ENCODE measurements around the gene NUBP1.

The NUBP1 gene

DNA sequence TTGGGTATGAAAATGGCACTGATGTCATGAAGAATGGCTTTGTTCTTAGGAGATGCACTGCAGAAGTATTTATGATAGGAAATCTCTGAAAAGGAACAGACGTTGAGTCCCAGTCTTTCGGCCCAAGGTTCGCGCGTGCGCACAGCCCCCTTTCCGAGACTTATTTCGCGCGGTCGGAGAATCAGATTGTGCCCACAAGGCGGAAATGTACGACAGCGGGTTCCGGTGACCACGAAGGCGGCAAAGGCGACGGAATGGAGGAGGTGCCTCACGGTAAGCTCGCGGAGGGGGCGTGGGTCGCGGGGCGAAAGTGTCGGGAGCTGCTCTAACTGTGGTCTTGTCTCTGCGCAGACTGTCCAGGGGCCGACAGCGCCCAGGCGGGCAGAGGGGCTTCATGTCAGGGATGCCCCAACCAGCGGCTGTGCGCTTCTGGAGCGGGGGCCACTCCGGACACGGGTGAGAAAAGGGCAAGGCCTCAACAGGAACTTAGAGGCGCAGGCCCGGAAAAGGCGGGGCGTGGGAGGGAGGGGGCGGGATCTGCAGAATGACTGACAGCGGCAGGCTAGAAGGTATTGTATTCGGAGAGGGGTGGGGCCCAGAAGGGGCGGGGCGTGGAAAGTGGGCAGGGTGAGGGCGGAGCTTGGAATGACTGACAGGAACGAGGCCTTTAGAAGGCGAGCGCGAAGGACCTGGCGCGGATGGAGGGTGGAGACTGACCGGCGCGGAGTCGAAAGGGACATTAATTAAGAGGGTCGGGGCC, at the start of gene NUBP1:
TSS of gene NUBP1 (plus strand) at position 233 of the 760 bp plus-strand sequence. CDS start at position 255, 22 bp downstream.
- Histone ChIP-seq H3K4me3 (ENCODE audit: low read length) (peak within 1 kb of the TSS; percentile 88), H3K4me1 (ENCODE audit: insufficient read depth, low read length) (no peaks in the 10 kb centered on the region; the same call in 1 of the 2 replicates), H3K36me3 (ENCODE audit: insufficient read depth, low read depth, low read length) (peaks cover 14% of the 10 kb centered on the region; the same call in 1 of the 2 replicates), H3K9ac (ENCODE audit: low read depth, low read length) (peak within 1 kb of the TSS; percentile 89), H3K9me3 (ENCODE audit: insufficient read depth, low read depth, low read length) (no peaks in the 10 kb centered on the region), H3K27me3 (ENCODE audit: insufficient read depth, low read length) (no peaks in the 10 kb centered on the region), H3K27ac (ENCODE audit: low read length) (no peak within 1 kb of the TSS)

DNA sequence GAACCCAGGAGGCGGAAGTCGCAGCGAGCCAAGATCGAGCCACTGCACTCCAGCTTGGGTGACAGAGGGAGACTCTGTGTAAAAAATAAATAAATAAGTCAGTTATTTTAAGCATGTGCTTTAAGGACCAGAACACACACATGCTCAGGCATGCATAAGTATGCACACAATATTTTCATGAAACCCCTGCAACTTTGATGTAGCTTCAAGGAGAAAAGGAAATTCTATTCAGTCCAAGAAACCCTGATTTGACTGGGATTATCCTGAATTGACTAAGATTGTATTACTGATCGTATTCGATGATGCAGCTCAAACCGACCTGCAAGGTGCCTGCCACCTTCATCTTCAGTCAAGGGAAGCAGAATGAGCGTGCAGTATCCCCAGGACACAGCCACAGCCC, 49.8 kb upstream of the NUBP1 start:
- H3K4me1 ChIP-seq (ENCODE audit: insufficient read depth, low read length) = no peaks in the 10 kb centered on the region
- no peaks in the 10 kb centered on the region for H3K27me3 ChIP-seq (ENCODE audit: insufficient read depth, low read length)
- no peak overlapping the region for H3K9ac ChIP-seq (ENCODE audit: low read depth, low read length)
- H3K36me3 ChIP-seq (ENCODE audit: insufficient read depth, low read depth, low read length) = no peaks in the 10 kb centered on the region
- no peak overlapping the region for H3K27ac ChIP-seq (ENCODE audit: low read length)
- no peaks in the 10 kb centered on the region for H3K9me3 ChIP-seq (ENCODE audit: insufficient read depth, low read depth, low read length)
- no peak overlapping the region for H3K4me3 ChIP-seq (ENCODE audit: low read length)

- Histone ChIP-seq H3K4me3 (ENCODE audit: low read length) (no peak overlapping the region), H3K36me3 (ENCODE audit: insufficient read depth, low read depth, low read length) (no peaks in the 10 kb centered on the region), H3K9me3 (ENCODE audit: insufficient read depth, low read depth, low read length) (no peaks in the 10 kb centered on the region), H3K9ac (ENCODE audit: low read depth, low read length) (no peak overlapping the region), H3K27me3 (ENCODE audit: insufficient read depth, low read length) (no peaks in the 10 kb centered on the region), H3K27ac (ENCODE audit: low read length) (no peak overlapping the region), H3K4me1 (ENCODE audit: insufficient read depth, low read length) (no peaks in the 10 kb centered on the region)
These were observed 49.3 kb upstream of the NUBP1 start for GRCh38 chr16:10694306-10694705.

- Histone ChIP-seq H3K4me3 (ENCODE audit: low read length) (no peak within 1 kb of the TSS), H3K27me3 (ENCODE audit: insufficient read depth, low read length) (no peaks in the 10 kb centered on the region), H3K36me3 (ENCODE audit: insufficient read depth, low read depth, low read length) (no peaks in the 10 kb centered on the region), H3K27ac (ENCODE audit: low read length) (no peak within 1 kb of the TSS), H3K4me1 (ENCODE audit: insufficient read depth, low read length) (no peaks in the 10 kb centered on the region), H3K9ac (ENCODE audit: low read depth, low read length) (no peak within 1 kb of the TSS), H3K9me3 (ENCODE audit: insufficient read depth, low read depth, low read length) (no peaks in the 10 kb centered on the region)
These were observed 48.8 kb upstream of the NUBP1 start, which contains the start of gene TEKT5 for GRCh38 chr16:10694830-10695229. TEKT5 (minus strand) TSS chr16:10694930; CDS start chr16:10694873, 57 bp downstream.

DNA sequence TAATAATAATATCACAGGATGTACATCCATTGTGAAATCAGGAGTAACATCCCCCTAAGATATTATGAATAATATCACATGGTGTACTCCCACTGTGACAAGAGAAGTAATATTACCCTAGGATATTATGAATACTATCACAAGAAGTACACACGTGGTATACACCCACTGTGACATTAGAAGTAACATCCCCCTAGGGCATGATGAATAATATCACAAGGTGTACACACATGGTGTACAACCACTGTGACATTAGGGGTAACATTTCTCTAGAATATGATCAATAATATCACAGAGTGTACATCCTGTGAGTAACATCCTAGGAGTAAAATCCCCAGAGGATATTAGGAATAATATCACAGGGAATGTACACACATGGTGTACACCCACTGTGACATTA, 43.9 kb upstream of the NUBP1 start:
- Histone ChIP-seq H3K9ac (ENCODE audit: low read depth, low read length) (no peak overlapping the region), H3K9me3 (ENCODE audit: insufficient read depth, low read depth, low read length) (peaks cover 21% of the 10 kb centered on the region; the same call in 1 of the 2 replicates), H3K27ac (ENCODE audit: low read length) (no peak overlapping the region), H3K4me1 (ENCODE audit: insufficient read depth, low read length) (no peaks in the 10 kb centered on the region), H3K27me3 (ENCODE audit: insufficient read depth, low read length) (no peaks in the 10 kb centered on the region), H3K4me3 (ENCODE audit: low read length) (no peak overlapping the region), H3K36me3 (ENCODE audit: insufficient read depth, low read depth, low read length) (no peaks in the 10 kb centered on the region)

- Histone ChIP-seq H3K9ac (ENCODE audit: low read depth, low read length) (no peak overlapping the region), H3K36me3 (ENCODE audit: insufficient read depth, low read depth, low read length) (no peaks in the 10 kb centered on the region), H3K27ac (ENCODE audit: low read length) (no peak overlapping the region), H3K27me3 (ENCODE audit: insufficient read depth, low read length) (no peaks in the 10 kb centered on the region), H3K4me1 (ENCODE audit: insufficient read depth, low read length) (no peaks in the 10 kb centered on the region), H3K9me3 (ENCODE audit: insufficient read depth, low read depth, low read length) (peaks cover 29% of the 10 kb centered on the region; the same call in 1 of the 2 replicates), H3K4me3 (ENCODE audit: low read length) (no peak overlapping the region)
These were observed 34.7 kb upstream of the NUBP1 start for GRCh38 chr16:10708969-10709368.

GRCh38 chr16:10728003-10728887, 15.4 kb upstream of the NUBP1 start:
- Histone ChIP-seq H3K27ac (ENCODE audit: low read length) (no peak overlapping the region), H3K9ac (ENCODE audit: low read depth, low read length) (no peak overlapping the region), H3K4me3 (ENCODE audit: low read length) (no peak overlapping the region)

GRCh38 chr16:10729104-10730048, 14.3 kb upstream of the NUBP1 start:
- Histone ChIP-seq H3K27me3 (ENCODE audit: insufficient read depth, low read length) (no peaks in the 10 kb centered on the region), H3K27ac (ENCODE audit: low read length) (no peak overlapping the region), H3K4me3 (ENCODE audit: low read length) (no peak overlapping the region), H3K9ac (ENCODE audit: low read depth, low read length) (no peak overlapping the region), H3K4me1 (ENCODE audit: insufficient read depth, low read length) (no peaks in the 10 kb centered on the region), H3K9me3 (ENCODE audit: insufficient read depth, low read depth, low read length) (peaks cover 5% of the 10 kb centered on the region; the same call in 1 of the 2 replicates), H3K36me3 (ENCODE audit: insufficient read depth, low read depth, low read length) (no peaks in the 10 kb centered on the region)

More at GRCh38 chr16:10728003-10728887, 15.4 kb upstream of the NUBP1 start:
- H3K27me3 ChIP-seq (ENCODE audit: insufficient read depth, low read length) = no peaks in the 10 kb centered on the region
- no peaks in the 10 kb centered on the region for H3K36me3 ChIP-seq (ENCODE audit: insufficient read depth, low read depth, low read length)
- peaks cover 3% of the 10 kb centered on the region; the same call in 1 of the 2 replicates for H3K9me3 ChIP-seq (ENCODE audit: insufficient read depth, low read depth, low read length)
- no peaks in the 10 kb centered on the region for H3K4me1 ChIP-seq (ENCODE audit: insufficient read depth, low read length)

DNA sequence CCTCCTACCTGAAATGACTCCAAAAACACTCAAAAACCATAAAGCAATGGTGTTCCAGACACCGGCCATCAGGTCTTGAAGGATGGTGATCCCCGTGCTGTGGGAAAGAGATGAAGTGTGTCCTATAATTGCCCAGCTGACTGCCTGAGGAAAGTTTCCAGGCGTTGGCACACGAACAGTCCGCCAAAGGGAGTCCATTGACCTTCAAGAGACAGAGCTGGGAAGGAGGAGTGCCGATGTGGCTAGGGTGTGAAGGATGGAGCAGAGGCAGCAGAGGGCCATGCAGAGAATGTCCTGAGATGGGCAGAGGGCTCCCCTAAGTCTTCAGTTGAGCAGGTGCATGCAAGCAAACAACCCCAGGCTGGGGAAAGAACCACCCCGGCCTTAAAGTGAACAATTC, 11.9 kb upstream of the NUBP1 start:
- Histone ChIP-seq H3K27ac (ENCODE audit: low read length) (no peak overlapping the region), H3K36me3 (ENCODE audit: insufficient read depth, low read depth, low read length) (no peaks in the 10 kb centered on the region), H3K4me3 (ENCODE audit: low read length) (no peak overlapping the region), H3K4me1 (ENCODE audit: insufficient read depth, low read length) (no peaks in the 10 kb centered on the region), H3K9me3 (ENCODE audit: insufficient read depth, low read depth, low read length) (peaks cover 5% of the 10 kb centered on the region; the same call in 1 of the 2 replicates), H3K27me3 (ENCODE audit: insufficient read depth, low read length) (no peaks in the 10 kb centered on the region), H3K9ac (ENCODE audit: low read depth, low read length) (no peak overlapping the region)

- Histone ChIP-seq H3K27me3 (ENCODE audit: insufficient read depth, low read length) (no peaks in the 10 kb centered on the region), H3K9ac (ENCODE audit: low read depth, low read length) (no peak overlapping the region), H3K4me3 (ENCODE audit: low read length) (no peak overlapping the region), H3K9me3 (ENCODE audit: insufficient read depth, low read depth, low read length) (peaks cover 5% of the 10 kb centered on the region; the same call in 1 of the 2 replicates), H3K36me3 (ENCODE audit: insufficient read depth, low read depth, low read length) (no peaks in the 10 kb centered on the region), H3K27ac (ENCODE audit: low read length) (no peak overlapping the region), H3K4me1 (ENCODE audit: insufficient read depth, low read length) (no peaks in the 10 kb centered on the region)
These were observed 6.5 kb upstream of the NUBP1 start for GRCh38 chr16:10737068-10737625.
